Heart left ventricle (tissue), 16 donors: ENCODE results near the gene CCDC28B. TPM values are rescaled to one million over a fixed set of nuclear protein-coding genes. Genes with fewer than 3 reads are reported as not detected.

Experiments
- ATAC-seq, 4 donors: fragments of 200-7000 bp; cut with Tn5 transposase; one replicate each; pipeline ENCODE4 v1.9.1; 2020 to 2022; ENCODE audit warnings: moderate library complexity in 4 of 4, mild to moderate bottlenecking in 3 of 4, moderate number of reproducible peaks in 1 of 4
- DNase-seq, 5 donors: peaks; one replicate each; pipeline ENCODE4 v3.0.0-alpha.2; 2020
- H3K27ac ChIP-seq, 12 donors: fragments of 200-600 bp; sonication (generic) in 4 of 12; one replicate each; pipeline versions ENCODE4 v1.5.0 to v1.8.0; 2016 to 2022; ENCODE audit warnings: mild to moderate bottlenecking in 2 of 12
- H3K27me3 ChIP-seq, 9 donors: fragments of 200-600 bp; sonication (generic) in 2 of 9; one replicate each; pipeline versions ENCODE4 v1.5.1 to v1.8.0; 2016 to 2022; ENCODE audit warnings: mild to moderate bottlenecking in 3 of 9
- H3K36me3 ChIP-seq, 9 donors: fragments of 200-600 bp; sonication (generic) in 2 of 9; one replicate each; pipeline versions ENCODE4 v1.5.0 to v1.8.0; 2018 to 2022; ENCODE audit warnings: mild to moderate bottlenecking in 2 of 9
- H3K4me1 ChIP-seq, 12 donors: fragments of 200-600 bp; sonication (generic) in 4 of 12; one replicate each; pipeline versions ENCODE4 v1.5.0 to v1.8.0; 2016 to 2022; ENCODE audit warnings: mild to moderate bottlenecking in 3 of 12
- H3K4me3 ChIP-seq, 12 donors: fragments of 200-600 bp; sonication (generic) in 4 of 12; one replicate each; pipeline versions ENCODE4 v1.5.0 to v1.8.0; 2017 to 2022; ENCODE audit warnings: mild to moderate bottlenecking in 9 of 12, moderate library complexity in 4 of 12
- H3K9me3 ChIP-seq, 12 donors: fragments of 200-600 bp; sonication (generic) in 4 of 12; one replicate each; pipeline versions ENCODE4 v1.5.0 to v1.8.0; 2016 to 2022; ENCODE audit warnings: mild to moderate bottlenecking in 1 of 12
- POLR2A ChIP-seq, 2 donors: fragments of 450-650 bp; IDR thresholded peaks; one replicate each; pipeline ENCODE4 v1.6.1; 2017; ENCODE audit warnings: antibody characterized with exemption in 2 of 2, mild to moderate bottlenecking in 2 of 2, moderate library complexity in 2 of 2
- WGBS, 4 donors: extraction: QIAGEN DNeasy Blood & Tissue Kit in 2 of 4; methylation state at CpG; one replicate each; pipeline versions ENCODE4 v1.1.5 to v1.1.7; 2013 to 2018; 5-methylcytosine and 5-hydroxymethylcytosine counted together
- intact Hi-C, 10 donors: fragments of 100-400 bp; cut with DNase I; formaldehyde crosslinking; loops; one replicate each; pipeline versions ENCODE4 v1.11.1 to v1.14.2; 2022
- polyA plus RNA-seq, 2 donors: library from polyadenylated mRNA; stranded (reverse); fragments of 200-250 nt; gene quantifications; one replicate each; pipeline ENCODE4 v1.2.3, GENCODE V29; 2013
- total RNA-seq, 9 donors: library from RNA; depleted of rRNA in 2 of 9; stranded (reverse); fragments of >200 nt in 2 of 9; fragmentation: NEBNext Ultra II Directional in 3 of 9; extraction: Animal tissue kit (Norgen Biotek cat#: 25700) in 3 of 9; gene quantifications; one replicate each; pipeline versions ENCODE4 v1.1.0 to v1.2.4, GENCODE V29; 2016 to 2023
- TF ChIP-seq, protein P1 (sequence below), 12 donors: fragments of 200-600 bp; sonication (generic) in 4 of 12; IDR thresholded peaks; one replicate each; pipeline versions ENCODE4 v1.5.0 to v1.8.0; 2018 to 2022; ENCODE audit warnings: antibody characterized with exemption in 12 of 12, mild to moderate bottlenecking in 5 of 12
- donor health status: ischemic (EF 13 %, LVEDD 7.1; RV severe dilation, severe dysfunction).
- donor health status: healthy with polysubstance abuse.
- donor health status: DM: no; HTN: yes; CAD: no.
- donor health status: DM: no; HTN: no; CAD: no.
- donor health status: ischemic (EF 25% LVEDD 6.9; RV normal size, moderate dysfunction).
- donor health status: ischemic (EF 25% LVEDD 5.7; RV mildly dilated, moderate dysfunction).
- donor health status: healthy.
- donor health status: DM: yes; HTN: yes; CAD: no.
- donor health status: ischemic (EF 35%, LVEDD 5.7; RV mildly dilated, moderate dysfunction).
- donor health status: nonischemic (EF 11% LVEDD 7.7; RV severe dilation, severe dysfunction).
- donor health status: DM: yes; HTN: yes; CAD: no.
- donor health status: PGD.
- donor health status: ischemic (EF 29% LVEDD 5.4; RV normal size, mild dysfunction).
- donor health status: nonischemic (EF 23%, LVEDD 6.1; RV moderate dilation, normal function).

Gene CCDC28B
- total and polyA plus RNA-seq, 11 donors = 12.5 to 40.2 (median 17.0) TPM

DNA sequence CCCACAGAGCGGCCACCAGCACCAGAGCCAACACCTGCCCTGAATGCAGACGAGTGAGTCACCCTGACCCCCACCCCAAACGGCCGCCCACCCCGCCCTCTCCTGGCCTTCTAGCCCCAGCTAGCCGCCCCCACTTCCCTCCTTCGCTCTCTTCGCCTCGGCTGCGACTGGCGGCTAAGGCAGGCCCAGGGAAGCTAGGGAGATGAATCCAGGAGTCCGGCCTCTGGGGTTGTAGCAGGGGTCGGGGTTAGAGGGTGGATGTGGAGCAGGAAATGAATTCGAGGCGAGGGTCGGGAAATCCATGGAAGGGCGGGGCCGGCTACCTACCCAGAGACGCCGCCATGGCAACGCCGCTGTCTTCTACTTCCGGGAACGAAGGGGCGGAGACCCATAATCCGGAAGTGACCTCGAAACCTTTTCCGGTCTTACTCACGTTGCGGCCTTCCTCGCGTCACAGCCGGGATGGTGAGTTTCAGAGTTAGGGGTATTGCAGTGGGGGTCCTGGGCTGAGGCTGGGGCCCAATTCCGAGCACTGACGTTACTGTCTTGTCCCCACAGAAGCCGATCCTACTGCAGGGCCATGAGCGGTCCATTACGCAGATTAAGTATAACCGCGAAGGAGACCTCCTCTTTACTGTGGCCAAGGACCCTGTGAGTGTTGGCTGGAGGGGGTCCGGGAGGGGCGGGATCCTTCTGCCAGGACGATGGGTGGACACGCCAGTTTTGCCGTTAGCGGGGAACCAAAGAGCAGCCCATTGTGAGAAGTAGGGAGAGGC is 21.8 kb downstream of the CCDC28B start, which contains the start of the genes EIF3I and TMEM234:
Gene EIF3I, plus strand, starts transcription at position 428 of the 776 bp plus-strand sequence. Its CDS starts 35 bp downstream, at position 463.
Gene TMEM234, minus strand, starts transcription at position 374 of the 776 bp plus-strand sequence. Its CDS starts 31 bp downstream, at position 343.
- DNase-seq (peak; percentile 94), ATAC-seq (peak; percentile 94 to 97 (median 96))
- Histone ChIP-seq H3K27me3 (no peaks in the 10 kb centered on the region), H3K36me3 (peaks cover 0 to 71% (median 46%) of the 10 kb centered on the region in 9 donors), H3K4me3 (peak within 1 kb of the TSS; percentile 64 to 95 (median 80)), H3K9me3 (no peaks in the 10 kb centered on the region), H3K4me1 (peaks cover 13 to 29% (median 25%) of the 10 kb centered on the region in 12 donors), H3K27ac (peak within 1 kb of the TSS; percentile 39 to 97 (median 86))
- intact Hi-C loops = loop anchor here in 5 of 10 donors (5.0 to 10.0 kb wide), 4 partner anchors 70 to 173 kb away; partner anchors contain the start of genes BSDC1 (in 2 of the 5), HDAC1 (in 1 of the 5) and MARCKSL1 (in 1 of the 5)
- TF ChIP-seq, protein P1, sequence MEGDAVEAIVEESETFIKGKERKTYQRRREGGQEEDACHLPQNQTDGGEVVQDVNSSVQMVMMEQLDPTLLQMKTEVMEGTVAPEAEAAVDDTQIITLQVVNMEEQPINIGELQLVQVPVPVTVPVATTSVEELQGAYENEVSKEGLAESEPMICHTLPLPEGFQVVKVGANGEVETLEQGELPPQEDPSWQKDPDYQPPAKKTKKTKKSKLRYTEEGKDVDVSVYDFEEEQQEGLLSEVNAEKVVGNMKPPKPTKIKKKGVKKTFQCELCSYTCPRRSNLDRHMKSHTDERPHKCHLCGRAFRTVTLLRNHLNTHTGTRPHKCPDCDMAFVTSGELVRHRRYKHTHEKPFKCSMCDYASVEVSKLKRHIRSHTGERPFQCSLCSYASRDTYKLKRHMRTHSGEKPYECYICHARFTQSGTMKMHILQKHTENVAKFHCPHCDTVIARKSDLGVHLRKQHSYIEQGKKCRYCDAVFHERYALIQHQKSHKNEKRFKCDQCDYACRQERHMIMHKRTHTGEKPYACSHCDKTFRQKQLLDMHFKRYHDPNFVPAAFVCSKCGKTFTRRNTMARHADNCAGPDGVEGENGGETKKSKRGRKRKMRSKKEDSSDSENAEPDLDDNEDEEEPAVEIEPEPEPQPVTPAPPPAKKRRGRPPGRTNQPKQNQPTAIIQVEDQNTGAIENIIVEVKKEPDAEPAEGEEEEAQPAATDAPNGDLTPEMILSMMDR (IDR thresholded peaks at IDR 0.05) = no peak
- peak; percentile 58 to 77 for TF ChIP-seq POLR2A (IDR thresholded peaks at IDR 0.05)
- WGBS, 4 donors = 0 to 1% (median 1%) methylated on average over 31 to 46 of the region's 46 CpGs

DNA sequence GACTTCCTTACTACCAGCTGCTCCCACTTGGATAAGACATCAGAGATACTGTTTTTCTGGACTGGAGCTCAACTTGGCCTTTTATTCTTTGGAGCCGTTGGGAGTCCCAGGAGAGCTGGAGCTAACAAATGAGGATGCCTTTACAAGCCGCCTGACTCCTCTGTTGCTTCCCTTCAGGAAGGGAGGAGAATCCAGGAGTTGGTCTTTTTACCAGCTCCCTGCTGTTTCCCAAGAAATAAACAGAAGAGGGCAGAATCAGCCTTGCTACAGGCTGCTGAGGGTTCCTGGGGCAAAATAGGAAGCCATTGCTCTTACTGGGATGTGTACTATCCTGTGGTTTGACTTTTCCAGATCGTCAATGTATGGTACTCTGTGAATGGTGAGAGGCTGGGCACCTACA is 23.3 kb downstream of the CCDC28B start:
- Histone ChIP-seq H3K36me3 (peaks cover 0 to 73% (median 55%) of the 10 kb centered on the region in 9 donors), H3K4me3 (peak overlapping the region in 7 of 12 donors; percentile 74 to 95 (median 85)), H3K9me3 (no peaks in the 10 kb centered on the region), H3K4me1 (peaks cover 13 to 29% (median 25%) of the 10 kb centered on the region in 12 donors), H3K27me3 (no peaks in the 10 kb centered on the region), H3K27ac (peak overlapping the region in 9 of 12 donors; percentile 9 to 97 (median 85))
- 31 to 59% (median 43%) methylated on average over 3 of the region's 3 CpGs for WGBS, 4 donors
- ATAC-seq = peak in 1 of 4 donors; percentile 57
- DNase-seq = no peak
- intact Hi-C loops = loop anchor here in 5 of 10 donors (5.0 to 10.0 kb wide), 4 partner anchors 69 to 171 kb away; partner anchors contain the start of genes BSDC1 (in 2 of the 5), HDAC1 (in 1 of the 5) and MARCKSL1 (in 1 of the 5)
- no peak for TF ChIP-seq POLR2A (IDR thresholded peaks at IDR 0.05)
- TF ChIP-seq, protein P1 (IDR thresholded peaks at IDR 0.05) = peak in 4 of 12 donors; percentile 9 to 26 (median 18)

DNA sequence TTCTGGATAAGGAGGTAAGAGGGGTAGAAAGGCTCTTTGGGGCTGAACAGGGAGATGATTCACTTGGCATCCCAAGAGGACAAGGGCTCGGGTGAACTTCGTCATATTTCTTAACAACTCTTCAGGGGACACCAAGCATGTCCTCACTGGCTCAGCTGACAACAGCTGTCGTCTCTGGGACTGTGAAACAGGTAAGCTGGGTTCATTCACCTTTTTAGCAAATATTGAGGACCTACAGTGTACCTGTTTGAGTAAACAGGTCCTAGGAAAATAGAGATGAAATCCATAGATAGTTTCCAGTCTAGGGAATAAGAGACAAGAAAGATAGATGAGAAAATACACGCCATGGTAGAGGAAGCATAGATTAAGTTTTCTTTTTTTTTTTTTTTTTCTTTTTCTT is 23.9 kb downstream of the CCDC28B start:
- intact Hi-C loops = loop anchor here in 5 of 10 donors (5.0 to 10.0 kb wide), 4 partner anchors 68 to 171 kb away; partner anchors contain the start of genes BSDC1 (in 2 of the 5), HDAC1 (in 1 of the 5) and MARCKSL1 (in 1 of the 5)
- Histone ChIP-seq H3K36me3 (peaks cover 0 to 73% (median 61%) of the 10 kb centered on the region in 9 donors), H3K4me1 (peaks cover 13 to 29% (median 25%) of the 10 kb centered on the region in 12 donors), H3K4me3 (peak overlapping the region in 1 of 12 donors; percentile 85), H3K27me3 (no peaks in the 10 kb centered on the region), H3K9me3 (no peaks in the 10 kb centered on the region), H3K27ac (peak overlapping the region in 4 of 12 donors; percentile 9 to 97 (median 89))
- TF ChIP-seq, protein P1 (IDR thresholded peaks at IDR 0.05) = no peak
- TF ChIP-seq POLR2A (IDR thresholded peaks at IDR 0.05) = no peak
- WGBS, 4 donors = 89 to 91% (median 90%) methylated on average over 4 of the region's 4 CpGs
- DNase-seq = no peak
- ATAC-seq = no peak
